ENCODE results near the gene FAM53B. TPM values are rescaled to one million over a fixed set of nuclear protein-coding genes. Genes with fewer than 3 reads are reported as not detected.

Gene FAM53B
- total RNA-seq, 2 experiments from 2014 or later: 56.6 to 58.5 TPM

GRCh38 chr10:124641282-124642087, 102.7 kb downstream of the FAM53B start:
- Histone ChIP-seq H3K9me2 (ENCODE audit: insufficient read depth, low read length) (no peaks in the 10 kb centered on the region), H3K4me3 (ENCODE audit: low read depth, low read length, poor library complexity, severe bottlenecking) (no peak overlapping the region), H2AFZ (ENCODE audit: low read length) (no peak overlapping the region), H3K79me2 (ENCODE audit: insufficient read depth, low read depth, low read length) (peaks cover 6% of the 10 kb centered on the region; the same call in 1 of the 2 replicates), H3K4me1 (ENCODE audit: insufficient read depth, low read length, poor library complexity, severe bottlenecking) (peaks cover 16% of the 10 kb centered on the region), H3K4me2 (ENCODE audit: low read length) (no peak overlapping the region), H4K20me1 (ENCODE audit: insufficient read depth, low read length) (no peaks in the 10 kb centered on the region), H3K27ac (ENCODE audit: low read depth, low read length, poor library complexity, severe bottlenecking) (no peak overlapping the region), H3K36me3 (ENCODE audit: insufficient read depth, low read length) (peaks cover 26% of the 10 kb centered on the region; the same call in 1 of the 2 replicates), H3K9me3 (ENCODE audit: low read length) (no peaks in the 10 kb centered on the region)
- BruUV-seq (replicated peaks): no TSS peak
- TF ChIP-seq CTCF (conservative IDR thresholded peaks at IDR 0.05; ENCODE audit: low read length) (no peak), EZH2phosphoT487 (IDR thresholded peaks at IDR 0.05; ENCODE audit: borderline replicate concordance, low read depth, low read length) (no peak)
- intact Hi-C loops (cut with micrococcal nuclease; ENCODE audit: unreplicated experiment): no loop called here
- ChIA-PET CTCF (ENCODE audit: unreplicated experiment) (no interaction called here), POLR2A (no interaction called here)
- DNase-seq (ENCODE audit: low spot score): no peak

- no peaks in the 10 kb centered on the region for H3K9me3 ChIP-seq (ENCODE audit: low read length)
- TF ChIP-seq CTCF (conservative IDR thresholded peaks at IDR 0.05; ENCODE audit: low read length): no peak
- TF ChIP-seq EZH2phosphoT487 (IDR thresholded peaks at IDR 0.05; ENCODE audit: borderline replicate concordance, low read depth, low read length): no peak
- POLR2A ChIA-PET: no interaction called here
- no peak for DNase-seq (ENCODE audit: low spot score)
- CTCF ChIA-PET (ENCODE audit: unreplicated experiment): no interaction called here
- H3K4me1 ChIP-seq (ENCODE audit: insufficient read depth, low read length, poor library complexity, severe bottlenecking): peaks cover 21% of the 10 kb centered on the region
- H3K4me3 ChIP-seq (ENCODE audit: low read depth, low read length, poor library complexity, severe bottlenecking): no peak overlapping the region
- no TSS peak for BruUV-seq (replicated peaks)
- intact Hi-C loops (cut with micrococcal nuclease; ENCODE audit: unreplicated experiment): no loop called here
- H3K27ac ChIP-seq (ENCODE audit: low read depth, low read length, poor library complexity, severe bottlenecking): no peak overlapping the region
- no peak overlapping the region for H2AFZ ChIP-seq (ENCODE audit: low read length)
- H3K4me2 ChIP-seq (ENCODE audit: low read length): no peak overlapping the region
- no peaks in the 10 kb centered on the region for H3K9me2 ChIP-seq (ENCODE audit: insufficient read depth, low read length)
- no peaks in the 10 kb centered on the region for H4K20me1 ChIP-seq (ENCODE audit: insufficient read depth, low read length)
- peaks cover 31% of the 10 kb centered on the region for H3K36me3 ChIP-seq (ENCODE audit: insufficient read depth, low read length)
- 0 out of 2 replicates have a peak, but pooled peaks cover under 1% of the 10 kb centered on the region for H3K79me2 ChIP-seq (ENCODE audit: insufficient read depth, low read depth, low read length)
Observed at GRCh38 chr10:124640538-124641231, 103.5 kb downstream of the FAM53B start.

GRCh38 chr10:124640056-124640455, 104.1 kb downstream of the FAM53B start:
- H3K36me3 ChIP-seq (ENCODE audit: insufficient read depth, low read length): peaks cover 37% of the 10 kb centered on the region
- H4K20me1 ChIP-seq (ENCODE audit: insufficient read depth, low read length): no peaks in the 10 kb centered on the region
- ChIA-PET POLR2A (no interaction called here), CTCF (ENCODE audit: unreplicated experiment) (no interaction called here)
- no peak for DNase-seq (ENCODE audit: low spot score)
- H2AFZ ChIP-seq (ENCODE audit: low read length): no peak overlapping the region
- no peaks in the 10 kb centered on the region for H3K79me2 ChIP-seq (ENCODE audit: insufficient read depth, low read depth, low read length)
- TF ChIP-seq EZH2phosphoT487 (IDR thresholded peaks at IDR 0.05; ENCODE audit: borderline replicate concordance, low read depth, low read length): no peak
- peaks cover 21% of the 10 kb centered on the region for H3K4me1 ChIP-seq (ENCODE audit: insufficient read depth, low read length, poor library complexity, severe bottlenecking)
- H3K9me3 ChIP-seq (ENCODE audit: low read length): no peaks in the 10 kb centered on the region
- BruUV-seq (replicated peaks): no TSS peak
- intact Hi-C loops (cut with micrococcal nuclease; ENCODE audit: unreplicated experiment): no loop called here
- H3K4me3 ChIP-seq (ENCODE audit: low read depth, low read length, poor library complexity, severe bottlenecking): no peak overlapping the region
- no peaks in the 10 kb centered on the region for H3K9me2 ChIP-seq (ENCODE audit: insufficient read depth, low read length)
- H3K27ac ChIP-seq (ENCODE audit: low read depth, low read length, poor library complexity, severe bottlenecking): no peak overlapping the region
- H3K4me2 ChIP-seq (ENCODE audit: low read length): no peak overlapping the region
